GM10266 (cell line): Measurements from ENCODE around the gene SEMA5B.
A peak's percentile ranks its signal among the peaks of the same experiment; 100 is the strongest.

Source experiments
- DNase-seq: peaks from one replicate; pipeline ENCODE4 v3.0.0; 2012; ENCODE audit errors: extremely low spot score
- TF ChIP-seq, protein P1 (sequence below): IDR thresholded peaks from 2 replicates; pipeline ENCODE4 v1.5.1; 2012; ENCODE audit warnings: mild to moderate bottlenecking, low read depth; ENCODE audit not compliant: control insufficient read depth, insufficient read depth; ENCODE audit errors: missing control alignments

The SEMA5B gene

DNA sequence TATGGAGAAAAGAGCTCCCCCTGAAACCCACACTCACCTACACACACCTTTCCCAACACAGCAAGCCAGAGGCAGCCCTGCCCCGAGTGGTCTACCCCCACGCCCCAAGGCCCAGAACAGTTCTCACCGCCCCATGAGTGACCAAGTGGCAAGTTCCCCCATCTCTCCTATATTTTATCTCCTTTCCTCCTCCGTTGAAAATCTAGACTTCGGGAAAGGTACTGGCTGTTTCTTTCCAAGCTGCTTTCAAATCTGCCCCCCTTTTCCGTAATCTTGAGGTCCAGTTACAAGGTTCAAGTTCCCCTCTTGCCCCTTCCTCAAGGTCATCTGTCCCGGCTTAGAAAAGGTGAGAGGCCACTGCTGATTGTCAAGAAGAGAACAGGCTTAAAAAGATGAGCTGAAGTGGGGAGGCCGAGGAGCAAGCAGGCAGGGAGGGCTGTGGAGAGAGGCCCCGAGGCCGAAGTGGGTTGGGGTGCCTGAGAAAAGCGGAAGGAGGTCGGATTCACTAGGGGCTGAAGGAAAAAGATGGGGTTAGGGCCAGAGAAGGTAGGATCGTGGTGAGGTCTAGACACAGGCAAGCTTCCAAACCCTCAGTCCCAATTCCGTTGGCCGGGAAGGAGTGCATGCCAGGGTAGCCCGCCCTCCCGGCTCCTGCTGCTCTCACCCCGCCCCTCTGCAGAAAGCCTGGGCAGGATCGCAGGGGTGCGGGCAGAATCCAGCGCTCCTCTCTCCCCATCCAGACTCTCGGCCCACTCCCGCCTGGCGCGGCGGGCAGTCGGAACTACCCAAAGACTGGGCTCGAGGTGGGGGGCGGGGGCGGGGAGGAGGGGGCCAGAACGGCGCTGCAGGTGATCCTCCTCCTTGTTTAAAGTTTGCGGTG lies 1.7 kb downstream of the SEMA5B start:
- TF ChIP-seq, protein P1, sequence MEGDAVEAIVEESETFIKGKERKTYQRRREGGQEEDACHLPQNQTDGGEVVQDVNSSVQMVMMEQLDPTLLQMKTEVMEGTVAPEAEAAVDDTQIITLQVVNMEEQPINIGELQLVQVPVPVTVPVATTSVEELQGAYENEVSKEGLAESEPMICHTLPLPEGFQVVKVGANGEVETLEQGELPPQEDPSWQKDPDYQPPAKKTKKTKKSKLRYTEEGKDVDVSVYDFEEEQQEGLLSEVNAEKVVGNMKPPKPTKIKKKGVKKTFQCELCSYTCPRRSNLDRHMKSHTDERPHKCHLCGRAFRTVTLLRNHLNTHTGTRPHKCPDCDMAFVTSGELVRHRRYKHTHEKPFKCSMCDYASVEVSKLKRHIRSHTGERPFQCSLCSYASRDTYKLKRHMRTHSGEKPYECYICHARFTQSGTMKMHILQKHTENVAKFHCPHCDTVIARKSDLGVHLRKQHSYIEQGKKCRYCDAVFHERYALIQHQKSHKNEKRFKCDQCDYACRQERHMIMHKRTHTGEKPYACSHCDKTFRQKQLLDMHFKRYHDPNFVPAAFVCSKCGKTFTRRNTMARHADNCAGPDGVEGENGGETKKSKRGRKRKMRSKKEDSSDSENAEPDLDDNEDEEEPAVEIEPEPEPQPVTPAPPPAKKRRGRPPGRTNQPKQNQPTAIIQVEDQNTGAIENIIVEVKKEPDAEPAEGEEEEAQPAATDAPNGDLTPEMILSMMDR, result no peak
- DNase-seq, result peak; percentile 29

DNA sequence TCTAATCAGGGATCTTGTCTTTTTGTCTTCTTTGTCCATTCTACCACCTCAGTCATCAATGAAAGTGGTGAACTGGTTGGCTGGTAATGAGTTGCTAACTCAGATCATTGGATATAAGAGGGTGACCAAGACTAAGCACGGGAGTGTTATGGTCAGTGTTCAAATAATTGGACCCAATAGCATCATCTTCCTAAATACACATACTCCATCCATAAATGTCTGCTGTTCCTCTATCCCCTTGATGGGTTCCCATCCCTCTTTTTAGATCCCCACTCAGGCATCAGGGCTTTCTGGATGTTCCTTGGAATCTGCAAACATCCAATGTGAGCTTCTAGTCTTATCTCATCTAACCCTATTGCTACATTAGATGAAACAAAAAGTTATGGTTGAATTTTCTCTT lies 3.5 kb downstream of the SEMA5B start:
- no peak for DNase-seq
- TF ChIP-seq, protein P1, result no peak

DNA sequence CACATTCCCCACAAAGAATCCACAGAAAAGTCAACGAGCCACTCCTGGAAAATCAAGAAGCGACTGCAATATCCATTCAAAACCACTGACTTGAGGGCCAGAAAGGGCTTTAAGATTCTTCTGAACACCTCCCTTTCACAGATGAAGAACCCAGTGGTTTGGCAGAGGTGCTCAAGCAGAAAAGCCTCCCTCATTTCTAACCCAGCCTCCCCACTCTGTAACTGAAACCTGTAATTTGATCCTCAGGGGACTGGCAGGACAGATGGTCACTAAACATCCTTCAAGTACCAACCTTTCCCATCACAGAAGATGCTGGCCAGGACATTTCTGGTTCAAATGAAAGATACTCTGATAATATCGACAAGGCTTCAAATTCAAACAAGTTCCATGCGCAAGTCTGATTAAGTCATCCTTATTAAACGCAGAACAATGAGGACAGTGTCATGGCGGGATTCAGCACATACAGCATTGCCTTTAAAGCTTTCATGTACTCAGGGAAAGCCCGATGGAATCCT lies 5.5 kb downstream of the SEMA5B start:
- TF ChIP-seq, protein P1, result no peak

DNA sequence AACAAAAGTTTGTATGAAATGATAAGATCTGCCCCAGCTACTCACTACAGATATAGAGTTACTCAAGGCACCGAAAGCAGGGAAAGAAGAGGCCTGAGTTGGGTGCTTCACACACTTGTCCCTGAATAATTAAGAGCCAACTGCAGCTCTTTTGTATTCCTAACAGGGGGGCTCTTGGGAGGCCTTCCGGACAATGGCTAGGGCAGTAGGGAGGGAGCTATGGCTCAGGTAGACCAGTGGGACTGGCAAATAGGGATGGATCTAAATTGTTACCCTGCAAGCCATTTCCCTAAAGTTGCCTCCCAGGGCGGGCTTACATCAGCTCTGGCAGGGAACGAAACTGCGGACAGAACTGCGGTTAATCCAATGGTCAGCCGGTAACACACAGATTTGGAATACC lies 6.2 kb downstream of the SEMA5B start:
- DNase-seq, result no peak
- TF ChIP-seq, protein P1, result no peak

More for the DNA sequence above, 5.5 kb downstream of the SEMA5B start:
- no peak for DNase-seq

DNA sequence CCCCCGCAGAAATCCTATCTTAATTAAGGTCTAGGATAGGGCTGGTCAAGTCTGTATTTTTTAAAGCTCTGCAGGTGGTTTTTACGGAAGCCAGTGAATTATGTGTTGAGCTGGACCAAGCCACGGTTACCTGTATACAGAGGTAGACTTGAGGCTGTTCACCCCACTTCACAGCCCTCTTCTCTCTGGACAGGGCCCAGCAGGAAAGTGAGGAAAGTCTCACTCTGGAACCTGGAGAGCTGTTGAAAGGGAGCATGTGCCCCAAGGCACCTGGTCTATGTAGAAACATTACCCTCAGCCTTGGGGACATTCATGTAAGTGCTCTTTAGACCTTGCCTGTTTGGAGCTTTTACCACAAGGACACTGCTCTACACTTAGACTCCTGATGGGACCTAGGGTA lies 6.9 kb downstream of the SEMA5B start:
- TF ChIP-seq, protein P1, result no peak
- no peak for DNase-seq

DNA sequence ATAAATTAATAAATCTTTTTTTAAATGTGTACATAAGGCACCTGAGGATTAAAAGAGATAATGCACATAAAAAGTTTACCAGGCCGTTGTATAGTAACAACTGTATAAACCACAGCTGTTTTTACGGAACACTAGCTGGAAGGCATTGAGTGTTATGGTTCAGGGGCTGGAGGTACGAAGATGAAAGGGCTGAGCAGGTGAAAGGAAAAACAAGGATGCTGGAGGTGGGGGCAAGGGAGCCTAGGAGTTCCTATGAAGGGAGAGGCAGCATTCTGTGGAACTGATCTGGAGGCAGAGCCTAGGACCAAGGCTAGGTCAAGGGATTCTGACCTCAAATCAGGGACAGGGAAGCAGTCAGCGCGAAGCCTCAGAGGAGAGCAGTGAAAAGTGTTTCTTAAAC lies 8.0 kb downstream of the SEMA5B start:
- TF ChIP-seq, protein P1, result no peak
- no peak for DNase-seq

DNA sequence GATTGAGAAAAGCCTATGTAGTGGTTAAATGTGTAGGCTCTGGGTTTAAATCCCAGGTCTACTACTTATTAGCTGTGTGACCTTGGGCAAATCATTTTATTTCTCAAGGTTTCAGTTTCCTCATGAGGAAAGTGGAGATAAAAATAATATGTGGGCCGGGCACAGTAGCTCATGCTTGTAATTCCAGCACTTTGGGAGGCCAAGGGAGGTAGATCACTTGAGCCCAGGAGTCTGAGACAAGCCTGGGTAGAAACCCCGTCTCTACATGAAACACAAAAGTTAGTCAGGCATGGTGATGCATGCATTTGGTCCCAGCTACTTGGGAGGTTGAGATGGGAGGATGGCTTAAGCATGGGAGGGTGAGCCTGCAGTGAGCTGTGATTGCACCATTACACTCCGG lies 8.4 kb downstream of the SEMA5B start:
- no peak for DNase-seq
- TF ChIP-seq, protein P1, result no peak
